Cardiac fibroblast (primary cell): ENCODE data around the gene ARHGEF11.
"Not testable (repeated sequence)": the region's sequence is repeated elsewhere in the genome, so short reads cannot be mapped to it uniquely, and the experiment has no call there.

ENCODE experiments used
- DNase-seq, 2 donors: peaks; one replicate each; pipeline versions ENCODE4 v3.0.0 to v3.0.0-alpha.2; 2010; ENCODE audit warnings: low read depth in 2 of 2
- H3K4me3 ChIP-seq, 2 donors: replicated peaks in 1 of 2; 1 replicate in 1 of 2; 2 replicates in 1 of 2; pipeline ENCODE4 v1.5.1; 2011; ENCODE audit warnings: low read depth in 2 of 2, low read length in 2 of 2, mild to moderate bottlenecking in 2 of 2, moderate library complexity in 1 of 2
- TF ChIP-seq, protein P1 (sequence below): IDR thresholded peaks from one replicate; pipeline ENCODE4 v1.5.1; 2011; ENCODE audit warnings: low read depth, mild to moderate bottlenecking, low read length, inconsistent platforms

The ARHGEF11 gene

GRCh38 chr1:156927215-156928042 is 118.1 kb downstream of the ARHGEF11 start:
- H3K4me3 ChIP-seq: peak overlapping the region; percentile 26 to 44
- DNase-seq: peak; percentile 72 to 80
- TF ChIP-seq, protein P1, sequence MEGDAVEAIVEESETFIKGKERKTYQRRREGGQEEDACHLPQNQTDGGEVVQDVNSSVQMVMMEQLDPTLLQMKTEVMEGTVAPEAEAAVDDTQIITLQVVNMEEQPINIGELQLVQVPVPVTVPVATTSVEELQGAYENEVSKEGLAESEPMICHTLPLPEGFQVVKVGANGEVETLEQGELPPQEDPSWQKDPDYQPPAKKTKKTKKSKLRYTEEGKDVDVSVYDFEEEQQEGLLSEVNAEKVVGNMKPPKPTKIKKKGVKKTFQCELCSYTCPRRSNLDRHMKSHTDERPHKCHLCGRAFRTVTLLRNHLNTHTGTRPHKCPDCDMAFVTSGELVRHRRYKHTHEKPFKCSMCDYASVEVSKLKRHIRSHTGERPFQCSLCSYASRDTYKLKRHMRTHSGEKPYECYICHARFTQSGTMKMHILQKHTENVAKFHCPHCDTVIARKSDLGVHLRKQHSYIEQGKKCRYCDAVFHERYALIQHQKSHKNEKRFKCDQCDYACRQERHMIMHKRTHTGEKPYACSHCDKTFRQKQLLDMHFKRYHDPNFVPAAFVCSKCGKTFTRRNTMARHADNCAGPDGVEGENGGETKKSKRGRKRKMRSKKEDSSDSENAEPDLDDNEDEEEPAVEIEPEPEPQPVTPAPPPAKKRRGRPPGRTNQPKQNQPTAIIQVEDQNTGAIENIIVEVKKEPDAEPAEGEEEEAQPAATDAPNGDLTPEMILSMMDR: peak; percentile 81

- peak in 1 of 2 donors; percentile 39 for DNase-seq
- not testable (repeated sequence) for H3K4me3 ChIP-seq
Observed at GRCh38 chr1:156926695-156927094, 118.8 kb downstream of the ARHGEF11 start.

GRCh38 chr1:156926175-156926574 is 119.4 kb downstream of the ARHGEF11 start:
- peak; percentile 51 to 62 for DNase-seq
- TF ChIP-seq, protein P1: no peak
- H3K4me3 ChIP-seq: no peak overlapping the region

DNA sequence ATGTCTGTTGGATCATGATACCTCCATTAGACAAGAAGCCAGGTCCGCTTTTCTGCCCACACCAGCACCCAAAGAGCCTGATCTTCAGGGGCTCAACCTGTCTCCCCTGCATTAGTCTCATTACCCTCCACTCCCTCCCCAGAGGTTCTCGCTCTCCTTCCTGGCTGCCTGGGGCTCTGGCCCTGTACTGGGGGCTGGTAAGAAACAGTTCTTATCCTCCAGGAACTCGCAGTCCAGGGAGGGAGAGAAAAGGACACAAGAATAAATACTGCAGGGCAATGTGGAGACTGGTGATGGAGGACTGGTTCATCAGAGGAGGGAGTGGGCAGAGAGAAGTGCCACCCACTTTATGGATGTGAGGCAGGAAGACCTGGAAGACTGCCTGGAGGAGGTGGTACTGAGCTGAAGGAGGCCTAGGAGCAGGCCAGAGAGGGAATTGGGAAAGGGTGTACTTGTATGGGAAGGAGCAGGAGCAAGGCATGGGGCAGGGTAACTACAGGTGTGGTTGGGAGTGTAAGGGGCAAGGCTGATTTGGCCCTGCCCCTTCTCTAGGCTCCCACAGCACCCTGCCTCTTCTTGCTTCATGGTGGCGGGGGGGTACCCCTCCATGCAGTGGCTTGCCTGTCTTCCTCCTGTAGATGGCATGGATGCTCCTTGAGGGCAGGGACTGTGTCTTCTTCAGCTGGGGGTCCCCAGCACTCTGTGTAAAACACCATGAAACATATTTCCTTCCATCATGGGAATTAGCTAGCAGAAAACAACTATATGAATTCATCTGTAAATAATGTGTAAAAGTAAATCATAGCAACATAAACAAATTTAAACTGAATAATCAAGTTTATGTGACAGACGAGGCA is 120.2 kb downstream of the ARHGEF11 start:
- DNase-seq: no peak
- TF ChIP-seq, protein P1: no peak
- H3K4me3 ChIP-seq: no peak overlapping the region

DNA sequence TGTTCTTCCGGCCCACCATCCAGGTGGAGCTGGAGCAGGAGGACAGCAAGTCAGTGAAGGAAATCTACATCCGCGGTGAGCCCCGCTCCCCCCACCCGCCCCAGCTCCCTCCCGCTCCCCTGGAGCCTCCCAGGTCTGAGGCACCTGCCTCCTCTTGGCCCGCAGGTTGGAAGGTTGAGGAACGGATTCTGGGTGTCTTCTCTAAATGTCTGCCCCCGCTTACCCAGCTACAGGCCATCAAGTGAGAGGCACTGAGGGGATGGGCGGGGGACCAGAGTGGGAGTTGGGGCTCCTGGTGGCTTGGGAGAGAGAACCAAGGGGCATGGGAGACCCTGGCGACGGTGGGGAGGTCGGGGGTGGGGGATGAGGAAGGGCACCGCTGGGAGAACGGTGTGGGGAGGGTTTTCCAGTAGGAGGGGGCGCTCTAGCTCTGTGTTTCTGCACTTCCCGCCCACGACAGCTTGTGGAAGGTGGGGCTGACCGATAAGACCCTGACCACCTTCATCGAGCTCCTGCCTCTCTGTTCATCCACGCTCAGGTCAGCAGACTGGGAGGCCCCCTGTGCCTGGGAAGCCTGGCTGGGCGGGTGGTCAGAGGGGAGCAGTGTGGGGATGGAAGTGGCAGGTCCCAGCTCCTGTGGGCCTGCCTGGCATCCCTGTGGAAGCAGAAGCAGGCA is 120.9 kb downstream of the ARHGEF11 start:
- DNase-seq: no peak
- TF ChIP-seq, protein P1: no peak
- H3K4me3 ChIP-seq: no peak overlapping the region

GRCh38 chr1:156923670-156924477 is 121.7 kb downstream of the ARHGEF11 start:
- DNase-seq: no peak
- TF ChIP-seq, protein P1: no peak
- peak overlapping the region in 1 of 2 donors; percentile 3 for H3K4me3 ChIP-seq
